SK-N-DZ (cell line): Measurements from ENCODE around the gene L1TD1. TPM values are rescaled to one million over a fixed set of nuclear protein-coding genes. Genes with fewer than 3 reads are reported as not detected.
"Not testable (repeated sequence)": the region's sequence is repeated elsewhere in the genome, so short reads cannot be mapped to it uniquely, and the experiment has no call there.

Experiments
- DNase-seq: peaks from one replicate; pipeline ENCODE4 v3.0.0-alpha.2; 2015; ENCODE audit warnings: low spot score
- polyA plus RNA-seq, 2 experiments: library from polyadenylated mRNA; depleted of rRNA; stranded (reverse); fragments of >200 nt; gene quantifications; 2 replicates each; pipeline ENCODE4 v1.2.3, GENCODE V29; 2014

Gene L1TD1, protein sequence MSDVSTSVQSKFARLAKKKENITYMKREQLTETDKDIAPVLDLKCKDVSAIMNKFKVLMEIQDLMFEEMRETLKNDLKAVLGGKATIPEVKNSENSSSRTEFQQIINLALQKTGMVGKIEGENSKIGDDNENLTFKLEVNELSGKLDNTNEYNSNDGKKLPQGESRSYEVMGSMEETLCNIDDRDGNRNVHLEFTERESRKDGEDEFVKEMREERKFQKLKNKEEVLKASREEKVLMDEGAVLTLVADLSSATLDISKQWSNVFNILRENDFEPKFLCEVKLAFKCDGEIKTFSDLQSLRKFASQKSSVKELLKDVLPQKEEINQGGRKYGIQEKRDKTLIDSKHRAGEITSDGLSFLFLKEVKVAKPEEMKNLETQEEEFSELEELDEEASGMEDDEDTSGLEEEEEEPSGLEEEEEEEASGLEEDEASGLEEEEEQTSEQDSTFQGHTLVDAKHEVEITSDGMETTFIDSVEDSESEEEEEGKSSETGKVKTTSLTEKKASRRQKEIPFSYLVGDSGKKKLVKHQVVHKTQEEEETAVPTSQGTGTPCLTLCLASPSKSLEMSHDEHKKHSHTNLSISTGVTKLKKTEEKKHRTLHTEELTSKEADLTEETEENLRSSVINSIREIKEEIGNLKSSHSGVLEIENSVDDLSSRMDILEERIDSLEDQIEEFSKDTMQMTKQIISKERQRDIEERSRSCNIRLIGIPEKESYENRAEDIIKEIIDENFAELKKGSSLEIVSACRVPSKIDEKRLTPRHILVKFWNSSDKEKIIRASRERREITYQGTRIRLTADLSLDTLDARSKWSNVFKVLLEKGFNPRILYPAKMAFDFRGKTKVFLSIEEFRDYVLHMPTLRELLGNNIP
- not detected in 2 replicates for polyA plus RNA-seq (2014; cell fraction: cytosol; rRNA removed)
- not detected in 2 replicates for polyA plus RNA-seq (2014; cell fraction: nucleus; rRNA removed)

DNA sequence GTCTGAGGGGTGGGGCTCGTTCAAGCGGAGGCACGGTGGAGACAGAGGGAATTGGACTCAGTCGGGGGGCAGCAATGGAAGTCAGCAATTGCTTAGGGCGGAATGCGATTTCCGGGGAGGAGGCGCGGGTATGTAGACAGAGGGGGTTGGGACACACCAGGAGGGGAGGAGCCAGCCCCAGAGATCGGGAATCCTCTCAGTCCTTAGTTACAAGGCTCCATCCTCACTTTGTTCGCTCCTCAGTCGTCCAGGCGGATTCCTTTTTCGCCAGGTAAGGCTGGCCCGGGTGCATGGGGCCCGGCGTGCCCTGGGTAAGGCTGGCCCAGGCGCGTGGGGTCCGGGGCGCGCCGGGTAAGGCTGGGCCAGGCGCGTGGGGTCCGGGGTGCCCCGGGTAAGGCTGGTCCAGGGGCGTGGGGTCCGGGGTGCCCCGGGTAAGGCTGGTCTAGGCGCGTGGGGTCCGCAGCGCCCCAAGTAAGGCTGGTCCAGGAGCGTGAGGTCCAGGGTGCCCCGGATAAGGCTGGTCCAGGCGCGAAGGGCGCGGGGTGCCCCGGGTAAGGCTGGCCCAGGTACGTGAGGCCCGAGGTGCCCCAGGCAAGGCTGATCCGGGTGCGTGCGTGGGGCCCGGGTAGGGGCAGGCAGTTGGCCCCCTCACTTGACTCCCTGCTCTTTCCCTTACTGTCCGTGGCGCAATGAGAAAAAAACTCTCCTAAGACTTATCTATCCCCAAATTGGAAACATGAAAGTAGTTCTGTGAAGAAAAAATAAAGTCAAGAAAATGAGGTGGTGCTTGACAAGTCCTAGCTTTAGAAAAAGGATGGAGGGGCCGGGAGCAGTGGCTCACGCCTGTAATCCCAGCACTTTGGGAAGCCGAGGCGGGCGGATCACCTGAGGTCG is at the start of gene L1TD1:
Gene L1TD1 (plus strand): TSS at position 199 of the 894 bp plus-strand sequence. CDS start 11,780 bp downstream, outside the sequence.
- no peak for DNase-seq

DNA sequence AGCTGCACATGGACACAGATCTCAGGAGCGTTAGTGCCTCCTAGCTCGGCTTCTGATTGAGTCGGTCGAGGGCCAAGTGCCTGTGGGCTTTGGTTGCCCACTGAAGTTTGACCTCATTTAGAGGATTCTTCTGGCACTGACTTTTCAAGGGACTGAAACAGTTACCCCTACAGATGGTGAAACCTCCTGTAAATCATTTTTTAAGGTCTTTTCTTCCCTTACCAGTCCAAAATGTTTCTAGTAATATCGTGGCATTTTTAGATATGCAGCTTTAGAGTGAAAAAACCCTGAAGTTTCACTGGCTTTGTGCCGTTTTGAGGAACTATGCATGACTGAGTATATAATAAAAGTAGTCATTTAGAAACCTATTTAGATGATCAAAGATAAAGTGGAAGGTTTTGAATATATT is 34.7 kb upstream of the L1TD1 start:
- no peak for DNase-seq

DNA sequence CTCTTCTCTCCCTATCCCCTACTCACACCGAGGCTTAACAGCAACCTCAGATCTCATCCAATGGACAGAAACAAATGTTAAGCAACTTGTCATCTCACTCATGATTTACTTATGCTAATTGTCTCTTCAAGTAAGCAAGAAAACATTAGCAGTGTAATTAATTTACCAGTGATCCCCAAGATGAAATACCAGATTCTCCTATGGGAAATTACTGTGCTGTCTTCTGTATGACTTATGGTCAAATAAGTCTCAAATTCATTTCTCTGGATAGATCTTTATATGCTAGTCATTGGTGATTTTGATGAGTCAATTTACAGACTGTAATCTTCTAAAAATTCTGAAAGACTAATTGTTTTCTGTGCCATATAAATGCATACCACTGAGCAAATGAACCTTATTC is 32.9 kb upstream of the L1TD1 start:
- DNase-seq = no peak

DNA sequence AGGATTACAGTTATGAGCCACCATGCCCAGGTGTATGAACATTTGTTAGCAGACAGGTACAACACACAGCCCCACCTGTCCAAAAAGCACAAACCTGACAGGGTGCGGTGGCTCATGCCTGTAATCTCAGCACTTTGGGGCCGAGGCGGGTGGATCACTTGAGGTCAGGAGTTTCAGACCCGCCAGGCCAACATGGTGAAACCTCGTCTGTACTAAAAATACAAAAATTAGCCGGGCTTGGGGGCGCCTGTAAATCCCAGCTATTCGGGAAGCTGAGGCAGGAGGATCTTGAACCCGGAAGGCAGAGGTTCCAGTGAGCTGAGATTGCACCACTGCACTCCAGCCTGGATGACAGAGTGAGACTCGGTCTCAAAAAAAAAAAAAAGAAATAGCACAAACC is 24.3 kb upstream of the L1TD1 start:
- not testable (repeated sequence) for DNase-seq

DNA sequence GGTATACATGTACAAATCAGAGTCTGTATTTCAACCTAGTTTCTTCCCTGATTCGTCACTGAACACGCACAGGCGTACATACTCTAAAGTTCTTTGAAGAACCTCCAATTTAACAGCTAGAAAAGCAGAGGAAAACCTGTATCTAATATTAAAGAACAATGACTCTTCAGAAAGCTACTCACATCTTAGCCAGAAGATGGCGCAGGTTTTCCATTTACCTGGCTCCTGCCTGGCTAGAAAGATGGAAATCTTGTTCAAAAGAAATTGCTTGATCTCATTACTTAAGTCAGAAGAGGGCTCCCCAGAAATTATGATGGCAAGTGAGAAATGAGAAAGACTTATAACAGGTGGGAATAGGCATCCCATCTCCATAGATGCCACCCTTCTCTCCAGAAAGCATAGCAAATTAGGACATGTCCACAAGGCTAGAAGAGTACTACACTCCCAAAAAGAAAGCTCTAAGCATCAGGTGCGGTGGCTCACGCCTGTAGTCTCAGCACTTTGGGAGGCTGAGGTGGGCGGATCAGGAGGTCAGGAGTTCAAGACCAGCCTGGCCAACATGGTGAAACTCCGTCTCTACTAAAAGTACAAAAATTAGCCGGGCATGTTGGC is 19.0 kb upstream of the L1TD1 start:
- peak; percentile 68 for DNase-seq

DNA sequence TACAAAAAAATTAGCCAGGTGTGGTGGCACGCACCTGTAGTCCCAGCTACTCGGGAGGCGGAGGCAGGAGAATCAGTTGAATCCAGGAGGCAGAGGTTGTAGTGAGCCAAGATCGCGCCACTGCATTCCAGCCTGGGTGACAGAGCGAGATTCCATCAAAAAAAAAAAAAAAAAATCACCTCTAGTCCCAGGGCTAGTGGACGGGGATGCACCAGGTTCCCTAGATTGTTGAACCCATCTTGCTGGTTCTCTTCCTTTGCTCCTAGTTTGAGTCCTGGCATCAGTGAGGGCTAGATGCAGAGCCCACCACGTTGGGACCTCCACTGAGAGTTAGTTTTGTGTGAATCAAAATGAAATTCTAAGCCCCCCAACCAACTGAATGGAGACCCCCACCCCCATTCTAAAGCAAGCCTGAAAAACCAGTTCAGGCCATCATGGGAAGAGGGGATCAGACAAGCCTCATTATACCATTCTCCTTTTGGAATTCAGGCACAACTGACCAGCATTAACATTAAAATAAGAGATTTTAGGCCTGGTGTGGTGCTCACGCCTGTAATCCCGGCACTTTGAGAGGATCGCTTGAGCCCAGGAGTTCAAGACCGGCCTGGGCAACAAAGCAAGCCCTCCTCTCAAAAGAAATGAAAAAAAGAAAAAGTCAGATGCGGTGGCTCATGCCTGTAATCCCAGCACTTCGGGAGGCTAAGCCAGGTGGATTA is 17.9 kb upstream of the L1TD1 start:
- DNase-seq = no peak

DNA sequence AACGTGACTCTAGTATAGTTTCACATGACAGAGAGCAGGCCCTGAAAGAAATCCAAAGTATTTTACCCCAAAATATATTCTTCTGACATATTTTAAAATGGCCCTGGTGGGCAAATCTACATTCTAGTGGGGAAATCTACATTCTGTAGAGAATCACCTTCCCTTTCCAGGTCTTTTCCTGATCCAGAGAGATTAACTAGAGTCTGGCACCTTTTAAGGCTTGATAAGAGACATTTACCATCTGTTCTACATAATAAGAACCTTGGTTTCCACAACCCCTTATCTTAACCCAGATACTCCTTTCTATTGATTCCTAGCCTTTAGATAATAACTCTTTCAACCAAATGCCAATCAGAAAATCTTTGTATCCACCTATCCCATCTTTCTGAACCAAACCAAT is 17.0 kb upstream of the L1TD1 start:
- DNase-seq = no peak

DNA sequence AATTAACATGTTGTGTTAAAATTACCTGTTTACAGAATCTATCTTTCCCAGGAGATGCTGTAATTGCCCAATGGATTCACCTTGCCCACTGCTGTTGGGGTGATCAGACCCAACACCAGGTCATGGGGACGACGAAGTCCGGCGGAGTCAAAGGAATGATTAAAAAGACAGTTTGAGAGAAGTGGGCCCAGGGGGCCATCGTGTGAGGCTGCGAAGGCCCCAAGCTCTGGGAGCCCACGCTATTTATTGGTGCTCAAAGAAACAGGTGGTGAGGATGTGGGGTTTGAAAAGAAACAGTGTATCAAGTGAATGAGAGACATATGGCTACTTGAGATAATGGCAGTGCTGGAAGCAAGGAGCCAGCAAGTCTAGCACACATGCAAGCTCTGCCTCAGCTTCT is 16.3 kb upstream of the L1TD1 start:
- DNase-seq = no peak

DNA sequence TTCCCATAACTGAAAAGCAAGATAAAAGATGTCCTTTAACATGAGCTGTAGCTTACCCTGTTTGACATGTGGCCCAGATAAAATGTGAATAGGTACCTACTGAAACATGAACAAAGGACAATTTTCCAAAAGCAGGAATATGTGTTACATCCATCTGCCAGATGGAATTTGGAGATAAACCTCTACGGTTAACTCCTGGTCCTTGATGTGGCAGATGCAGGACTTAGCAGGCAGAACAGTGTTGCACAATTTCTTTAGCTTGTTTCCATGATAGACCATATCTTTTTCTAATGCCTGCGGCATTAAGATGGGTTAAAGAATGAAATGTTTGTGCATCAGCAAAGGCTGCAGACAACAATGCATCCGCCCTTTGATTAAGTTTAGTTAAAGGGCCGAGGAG is 14.6 kb upstream of the L1TD1 start:
- DNase-seq = peak; percentile 63

DNA sequence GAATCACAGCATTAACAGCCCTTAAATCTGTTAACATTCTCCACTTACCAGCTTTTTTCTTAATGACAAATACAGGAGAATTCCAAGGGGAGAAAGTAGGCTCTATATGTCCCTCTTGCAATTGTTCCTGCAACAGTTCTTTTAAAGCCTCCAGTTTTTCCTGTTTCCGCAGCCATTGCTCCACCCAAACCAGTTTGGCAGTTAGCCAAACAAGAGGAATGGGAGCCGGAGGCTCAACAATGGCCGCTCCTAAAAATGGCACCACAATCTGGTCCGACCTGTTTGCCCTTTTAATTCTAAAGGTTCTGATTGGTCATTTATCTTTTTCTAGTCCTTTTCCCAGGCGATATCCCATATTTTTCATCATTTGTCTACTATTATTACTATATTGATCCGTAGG is 14.0 kb upstream of the L1TD1 start:
- DNase-seq = no peak

DNA sequence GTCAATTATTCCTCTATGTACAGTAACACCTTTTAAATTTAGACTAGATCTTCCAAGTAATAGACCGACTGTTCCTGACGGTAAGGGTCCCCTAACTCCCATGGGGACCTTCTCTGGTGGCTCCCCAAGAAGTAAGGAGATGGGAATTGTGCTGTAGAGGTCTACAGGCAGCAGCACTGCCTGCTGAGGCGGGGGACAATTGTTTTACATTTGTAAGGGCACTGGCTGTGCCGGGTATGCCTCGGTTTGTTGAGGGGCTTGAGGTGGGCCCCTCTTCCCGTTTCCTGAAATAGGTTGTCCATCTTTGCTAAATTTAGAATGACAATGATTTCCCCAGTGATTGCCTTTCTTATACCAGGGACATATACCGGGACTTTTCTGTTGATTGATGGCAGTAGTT is 13.1 kb upstream of the L1TD1 start:
- DNase-seq = no peak

DNA sequence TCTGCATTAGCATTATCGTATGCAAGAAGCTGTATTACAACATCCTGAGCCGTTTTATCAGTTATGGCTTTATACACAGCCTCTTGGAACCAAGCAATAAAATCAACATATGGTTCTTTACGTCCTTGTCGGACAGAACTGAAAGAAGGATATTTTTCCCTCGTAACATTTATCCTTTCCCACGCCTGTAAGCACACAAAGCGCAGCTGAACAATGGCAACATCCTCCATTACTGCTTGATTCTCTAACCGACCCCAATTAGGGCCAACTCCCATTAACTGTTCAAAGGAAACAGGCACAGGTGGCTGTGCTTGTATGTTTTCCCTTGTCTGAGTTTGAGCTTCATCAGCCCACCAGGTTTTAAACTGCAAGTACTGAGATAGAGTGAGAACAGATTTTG is 12.5 kb upstream of the L1TD1 start:
- not testable (repeated sequence) for DNase-seq

DNA sequence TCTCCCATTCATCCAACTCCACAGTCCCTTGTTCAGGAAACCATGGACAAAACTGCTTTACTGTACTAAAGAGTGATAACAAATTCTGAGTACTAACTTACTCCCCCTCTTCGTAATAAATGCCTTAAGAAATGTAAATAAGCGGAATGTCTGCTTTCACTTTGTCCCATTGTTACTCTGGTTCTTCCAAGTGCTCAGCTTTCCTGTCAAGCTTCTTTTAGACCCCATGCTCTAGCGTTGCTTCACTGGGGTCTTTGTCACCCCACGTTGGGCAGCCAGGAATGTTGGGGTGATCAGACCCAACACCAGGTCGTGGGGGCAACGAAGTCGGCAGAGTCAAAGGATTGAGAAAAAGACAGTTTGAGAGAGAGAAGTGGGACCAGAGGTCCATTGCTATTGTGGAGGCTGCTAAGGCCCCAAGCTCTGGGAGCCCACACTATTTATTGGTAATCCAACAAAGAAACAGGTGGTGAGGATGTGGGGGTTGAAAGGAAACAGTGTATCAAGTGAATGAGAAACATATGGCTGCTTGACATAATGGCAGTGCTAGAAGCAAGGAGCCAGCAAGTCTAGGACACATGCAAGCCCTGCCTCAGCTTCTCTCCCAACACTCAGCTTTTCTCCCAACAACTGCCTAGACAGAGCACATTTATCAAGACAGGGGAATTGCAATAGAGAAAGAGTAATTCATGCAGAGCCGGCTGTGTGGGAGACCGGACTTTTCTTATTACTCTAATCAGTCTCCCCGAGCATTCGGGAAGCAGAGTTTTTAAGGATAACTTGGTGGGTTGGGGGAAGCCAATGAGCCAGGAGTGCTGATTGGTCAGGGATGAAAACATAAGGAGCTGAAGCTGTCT is 11.3 kb upstream of the L1TD1 start:
- DNase-seq = not testable (repeated sequence)

DNA sequence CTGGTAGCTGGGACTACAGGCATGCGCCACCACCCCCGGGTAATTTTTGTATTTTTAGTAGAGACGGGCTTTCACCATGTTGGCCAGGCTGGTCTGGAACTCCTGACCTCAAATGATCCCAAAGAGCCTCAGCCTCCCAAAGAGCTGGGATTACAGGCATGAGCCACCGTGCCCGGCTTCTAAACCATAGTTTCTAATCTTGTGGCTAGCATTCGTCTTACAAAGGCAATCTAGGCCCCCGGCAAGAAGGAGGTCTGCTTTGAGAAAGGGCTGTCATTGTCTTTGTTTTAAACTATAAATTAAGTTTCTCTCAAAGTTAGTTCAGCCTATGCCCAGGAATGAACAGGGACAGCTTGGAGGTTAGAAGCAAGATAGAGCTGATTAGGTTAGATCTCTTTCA is 10.3 kb upstream of the L1TD1 start:
- no peak for DNase-seq

DNA sequence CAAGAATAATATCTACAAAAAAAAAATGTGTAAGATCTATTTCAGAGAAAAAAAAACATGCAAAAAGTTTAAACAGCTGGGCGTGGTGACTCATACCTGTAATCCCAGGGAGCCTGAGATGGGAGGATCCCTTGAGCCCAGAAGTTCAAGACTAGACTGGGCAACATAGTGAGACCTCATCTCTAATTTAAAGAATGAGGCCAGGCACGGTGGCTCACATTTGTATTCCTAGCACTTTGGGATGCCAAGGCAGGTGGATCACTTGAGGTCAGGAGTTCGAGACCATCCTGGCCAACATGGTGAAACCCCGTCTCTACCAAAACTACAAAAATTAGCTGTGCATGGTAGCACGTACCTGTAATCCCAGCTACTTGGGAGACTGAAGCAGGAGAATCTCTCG is 9.4 kb upstream of the L1TD1 start:
- not testable (repeated sequence) for DNase-seq

DNA sequence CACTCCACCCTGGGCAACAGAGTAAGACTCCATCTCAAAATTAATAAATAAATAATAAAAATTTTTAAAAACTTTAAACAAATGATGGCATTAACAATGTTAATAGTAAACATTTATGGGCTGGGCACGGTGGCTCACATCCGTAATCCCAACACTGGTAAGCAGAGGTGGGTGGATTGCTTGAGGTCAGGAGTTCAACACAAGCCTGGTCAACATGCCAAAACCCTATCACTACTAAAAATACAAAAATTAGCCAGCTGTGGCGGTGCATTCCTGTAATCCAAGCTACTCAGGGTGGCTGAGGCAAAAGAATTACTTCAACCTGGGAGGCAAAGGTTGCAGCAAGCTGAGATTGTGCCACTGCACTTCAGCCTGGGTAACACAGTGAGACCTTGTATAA is 9.0 kb upstream of the L1TD1 start:
- no peak for DNase-seq

DNA sequence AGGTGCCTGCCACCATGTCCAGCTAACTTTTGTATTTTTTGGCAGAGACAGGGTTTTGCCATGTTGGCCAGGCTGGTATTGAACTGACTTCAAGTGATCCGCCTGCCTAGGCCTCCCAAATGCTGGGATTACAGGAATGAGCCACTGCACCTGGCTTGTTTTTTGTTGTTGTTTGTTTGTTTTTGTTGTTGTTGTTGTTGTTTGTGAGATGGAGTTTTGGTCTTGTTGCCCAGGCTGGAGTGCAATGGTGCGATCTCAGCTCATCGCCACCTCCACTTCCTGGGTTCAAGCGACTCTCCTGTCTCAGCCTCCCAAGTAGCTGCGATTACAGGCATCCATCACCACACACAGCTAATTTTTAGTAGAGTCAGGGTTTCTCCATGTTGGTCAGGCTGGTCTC is 7.1 kb upstream of the L1TD1 start:
- no peak for DNase-seq

DNA sequence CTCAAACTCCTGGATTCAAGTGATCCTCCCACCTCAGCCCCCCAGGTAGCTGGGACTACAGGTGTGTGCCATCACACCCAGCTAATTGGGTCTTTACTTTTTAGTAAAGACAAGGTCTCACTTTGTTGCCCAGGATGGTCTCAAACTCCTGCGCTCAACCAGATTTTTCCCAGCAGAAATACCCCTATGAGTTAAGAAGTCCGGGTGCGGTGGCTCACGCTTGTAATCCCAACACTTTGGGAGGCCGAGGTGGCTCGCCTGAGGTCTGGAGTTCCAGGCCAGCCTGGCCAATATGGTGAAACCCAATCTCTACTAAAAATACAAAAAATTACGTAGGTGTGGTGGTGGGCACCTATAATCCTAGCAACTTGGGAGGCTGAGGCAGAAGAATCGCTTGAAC is 6.5 kb upstream of the L1TD1 start:
- no peak for DNase-seq

DNA sequence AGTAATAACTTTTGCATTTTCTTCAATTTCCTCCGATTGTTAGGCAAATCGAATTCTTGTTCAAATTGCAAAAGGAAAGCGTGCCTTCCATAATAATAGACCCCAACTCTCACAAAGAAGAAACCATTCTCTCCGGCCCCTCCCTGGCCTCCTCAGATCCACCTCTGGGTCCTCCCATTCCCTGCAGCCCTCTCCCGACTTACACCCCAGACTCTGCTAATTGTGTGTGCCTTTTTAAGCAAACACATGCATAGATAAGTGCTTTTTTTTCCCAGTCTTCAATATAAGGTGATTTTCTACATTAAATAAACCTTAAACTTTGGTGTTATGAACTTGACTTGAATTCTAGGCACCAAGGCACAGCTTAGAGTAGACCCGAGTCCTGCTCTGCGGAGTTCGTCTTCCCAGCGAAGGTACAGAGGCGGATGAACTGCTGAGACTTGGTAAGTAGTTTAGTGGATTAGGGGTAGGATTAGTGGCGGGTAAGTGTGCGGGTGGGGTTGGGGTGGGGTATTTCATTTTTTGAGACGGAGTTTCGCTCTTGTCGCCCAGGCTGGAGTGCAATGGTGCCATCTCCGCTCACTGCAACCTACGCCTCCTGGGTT is 1.5 kb downstream of the L1TD1 start:
- no peak for DNase-seq
